CD4-positive, alpha-beta T cell treated with Interleukin-15 for 4 hours (primary cell): ENCODE results near the gene CKS1B.

Experiments used
- DNase-seq: peaks from one replicate; pipeline ENCODE4 v3.0.0-alpha.2; 2020; ENCODE audit warnings: low spot score

CKS1B gene

DNA sequence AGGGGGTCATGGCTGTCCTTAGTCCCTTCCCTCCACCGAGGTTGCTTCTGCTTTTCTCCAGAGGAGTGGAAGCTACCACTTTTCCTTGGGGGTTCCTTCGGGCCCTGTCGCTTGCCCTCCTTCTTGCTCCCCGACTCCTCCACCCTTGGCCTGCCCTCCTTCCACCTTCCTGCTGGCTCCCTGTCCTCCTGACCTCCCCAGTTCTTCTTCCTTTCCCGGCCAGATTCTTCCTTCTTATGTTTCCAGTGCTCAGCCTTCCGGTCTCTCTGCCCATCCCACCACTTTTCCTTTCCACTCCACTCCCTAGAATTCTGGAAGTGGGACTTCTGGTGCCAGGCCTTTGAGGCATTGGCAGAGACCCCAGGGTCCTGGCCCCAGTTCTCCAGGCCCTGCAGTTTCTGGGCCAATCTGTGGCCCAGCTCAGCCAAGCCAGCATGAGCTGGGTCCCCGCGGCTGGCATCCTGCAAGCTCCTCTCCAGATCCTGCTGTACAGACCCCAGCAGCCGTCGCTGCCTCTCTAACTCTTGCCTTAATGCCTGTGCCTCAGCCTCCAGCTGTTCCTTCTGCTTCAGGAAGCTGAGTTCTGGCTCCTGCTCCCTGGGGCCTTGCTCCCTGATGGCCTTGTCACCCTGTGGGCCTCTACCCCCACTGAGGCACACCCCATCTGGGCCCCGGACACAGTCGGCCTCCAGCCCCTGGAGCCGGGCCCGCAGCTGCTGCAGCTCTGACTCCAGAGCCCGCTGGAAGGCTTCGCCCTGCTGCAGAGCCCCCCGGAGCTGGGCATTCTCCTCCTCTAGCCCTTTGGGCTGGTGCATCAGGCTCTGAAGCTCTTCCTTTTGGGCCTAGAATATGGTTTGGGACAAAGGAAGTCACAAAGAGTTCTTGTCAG, 28.3 kb upstream of the CKS1B start:
- DNase-seq = no peak

DNA sequence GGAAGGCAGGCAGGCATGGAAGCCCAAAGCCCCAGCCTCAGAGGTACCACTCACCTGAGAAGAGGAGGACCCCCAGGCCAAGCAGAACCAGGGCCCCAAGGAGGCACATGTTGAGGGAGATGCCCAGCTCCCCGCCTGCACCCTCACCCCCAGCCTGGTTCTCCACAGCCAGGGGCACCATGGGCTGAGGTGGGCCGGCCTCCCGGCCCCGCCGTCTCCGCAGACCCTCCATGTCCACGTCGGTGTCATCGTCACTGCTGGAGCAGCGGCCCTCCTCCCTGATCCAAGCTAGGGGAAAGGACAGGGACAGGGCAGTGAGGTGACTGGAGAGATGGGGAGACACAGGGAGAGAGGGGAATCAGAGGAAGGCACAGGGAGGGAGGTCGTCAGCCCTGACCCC, 26.4 kb upstream of the CKS1B start:
- no peak for DNase-seq

DNA sequence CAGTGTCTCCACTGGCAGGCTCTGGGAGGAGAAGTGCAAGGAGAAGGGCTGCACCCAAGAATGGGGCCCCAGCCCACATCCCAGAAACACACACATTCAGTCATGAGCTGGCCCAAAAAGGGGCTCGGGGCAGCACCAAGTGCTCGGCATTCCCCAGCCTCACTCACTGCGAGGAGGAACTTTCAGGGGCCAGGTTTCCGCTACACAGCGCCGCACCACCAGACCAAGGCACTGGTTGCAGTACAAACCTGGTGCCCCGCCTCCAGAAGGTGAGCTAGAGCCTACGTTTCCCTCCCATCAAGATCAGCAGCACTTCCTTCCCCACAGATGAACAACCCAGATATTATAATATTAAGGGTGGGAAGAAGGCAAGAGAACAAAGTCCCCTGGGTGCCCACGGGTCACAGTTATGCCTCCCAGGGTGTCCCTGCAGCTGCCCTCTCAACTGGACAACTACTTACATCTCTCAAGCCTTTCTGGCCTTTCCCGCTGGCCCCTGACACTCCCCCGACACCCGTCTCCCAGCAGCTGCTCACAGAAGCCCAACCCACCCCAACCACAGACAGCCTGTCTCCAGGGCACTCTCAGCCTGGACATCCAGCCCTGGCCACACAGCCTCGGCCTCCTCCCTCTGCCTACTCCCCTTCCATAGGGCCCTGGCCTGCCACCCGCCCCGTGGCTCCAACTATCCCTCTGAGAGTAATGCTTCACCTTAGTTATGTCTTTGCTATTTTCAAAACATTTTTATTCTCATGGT, 22.4 kb upstream of the CKS1B start:
- DNase-seq = peak; percentile 64

DNA sequence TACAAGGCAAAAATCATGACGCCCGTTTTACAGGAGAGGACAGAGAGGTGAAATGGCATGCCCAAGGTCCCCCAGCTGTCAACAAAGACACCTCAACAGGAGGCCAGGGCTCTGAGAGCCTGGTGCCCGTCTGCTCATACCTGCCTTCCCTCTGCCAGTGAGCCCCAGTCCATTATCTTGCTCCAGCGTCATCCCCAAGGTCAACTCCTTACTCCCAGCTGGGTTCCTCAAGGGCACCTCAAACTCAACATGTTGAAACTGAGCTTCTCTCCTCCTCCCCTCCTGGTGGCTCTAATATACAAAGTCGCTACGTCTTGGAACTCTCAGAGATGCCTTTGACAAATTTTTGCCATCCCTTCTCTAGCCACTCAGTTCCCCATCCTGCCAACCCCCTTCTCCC, 21.8 kb upstream of the CKS1B start:
- no peak for DNase-seq

DNA sequence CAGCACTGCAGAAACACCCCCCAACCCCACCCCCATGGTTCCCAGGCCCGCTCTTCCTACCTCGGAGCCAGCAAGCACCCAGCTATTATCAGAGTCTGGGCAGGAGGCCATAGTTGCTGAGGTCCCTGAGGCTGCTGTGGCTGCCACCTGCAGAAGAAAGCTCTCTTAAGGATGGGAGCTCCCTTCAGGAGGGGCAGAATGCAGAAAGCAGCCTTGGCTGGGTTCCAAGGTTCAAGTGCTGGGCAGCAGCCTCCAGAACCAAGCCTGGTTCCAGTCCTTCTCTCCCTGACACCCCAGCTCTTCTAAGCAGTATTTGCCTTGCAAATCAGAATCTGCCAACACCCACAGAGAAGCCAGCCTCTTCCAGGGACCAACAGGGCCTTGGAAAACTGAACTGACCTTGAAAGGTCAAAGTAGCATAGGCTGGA, 20.9 kb upstream of the CKS1B start:
- no peak for DNase-seq

DNA sequence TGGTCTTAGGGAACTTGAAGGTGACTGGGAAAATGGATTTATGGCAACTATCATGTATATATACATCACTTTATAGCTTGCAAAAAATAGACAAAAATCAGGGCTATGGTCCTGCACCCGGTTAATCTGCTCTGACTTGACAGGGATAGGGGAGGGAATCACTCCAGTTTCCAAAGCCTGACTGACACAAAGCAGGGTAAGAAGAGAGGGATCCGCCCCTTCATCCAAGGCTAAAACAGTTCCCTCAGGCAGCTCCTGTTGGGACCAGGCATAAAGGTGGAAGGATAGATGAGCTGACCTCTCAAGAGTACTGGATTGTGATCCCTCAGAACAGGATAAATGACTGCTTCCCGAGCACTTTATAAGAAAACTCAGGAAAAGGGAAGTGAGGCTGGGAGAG, 19.9 kb upstream of the CKS1B start:
- DNase-seq = no peak

DNA sequence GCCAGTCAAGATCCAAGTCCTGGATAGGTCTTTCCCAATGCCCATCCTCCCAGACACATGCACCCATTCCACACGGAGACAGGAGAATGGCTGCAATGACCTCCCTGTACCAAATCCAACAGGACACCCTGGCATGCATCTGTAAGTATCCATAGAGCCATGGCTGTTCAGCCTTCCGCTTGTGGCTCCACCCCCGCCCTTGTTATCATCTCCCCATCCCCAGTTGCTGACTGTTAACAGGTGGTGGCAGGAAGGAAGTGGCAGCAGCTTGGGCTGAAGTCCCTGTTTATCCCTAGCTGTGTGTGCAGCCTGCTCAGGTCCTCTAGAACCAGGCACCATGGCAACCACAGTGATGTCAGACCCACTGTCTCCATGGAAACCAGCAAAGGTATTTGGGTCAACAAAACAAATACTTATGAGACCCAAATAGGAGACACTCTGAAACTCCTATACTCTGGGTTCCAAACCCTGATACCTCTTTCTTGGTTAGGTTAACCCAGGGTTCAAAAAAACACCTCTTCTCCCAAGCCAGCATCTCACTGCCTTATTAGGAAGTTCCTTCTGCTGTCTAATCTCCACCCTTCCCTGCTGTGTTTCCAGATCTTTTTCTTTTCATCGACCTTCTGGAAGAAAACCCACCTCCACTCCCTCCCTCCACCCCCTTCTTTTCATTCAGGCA, 19.3 kb upstream of the CKS1B start:
- peak; percentile 99 for DNase-seq

DNA sequence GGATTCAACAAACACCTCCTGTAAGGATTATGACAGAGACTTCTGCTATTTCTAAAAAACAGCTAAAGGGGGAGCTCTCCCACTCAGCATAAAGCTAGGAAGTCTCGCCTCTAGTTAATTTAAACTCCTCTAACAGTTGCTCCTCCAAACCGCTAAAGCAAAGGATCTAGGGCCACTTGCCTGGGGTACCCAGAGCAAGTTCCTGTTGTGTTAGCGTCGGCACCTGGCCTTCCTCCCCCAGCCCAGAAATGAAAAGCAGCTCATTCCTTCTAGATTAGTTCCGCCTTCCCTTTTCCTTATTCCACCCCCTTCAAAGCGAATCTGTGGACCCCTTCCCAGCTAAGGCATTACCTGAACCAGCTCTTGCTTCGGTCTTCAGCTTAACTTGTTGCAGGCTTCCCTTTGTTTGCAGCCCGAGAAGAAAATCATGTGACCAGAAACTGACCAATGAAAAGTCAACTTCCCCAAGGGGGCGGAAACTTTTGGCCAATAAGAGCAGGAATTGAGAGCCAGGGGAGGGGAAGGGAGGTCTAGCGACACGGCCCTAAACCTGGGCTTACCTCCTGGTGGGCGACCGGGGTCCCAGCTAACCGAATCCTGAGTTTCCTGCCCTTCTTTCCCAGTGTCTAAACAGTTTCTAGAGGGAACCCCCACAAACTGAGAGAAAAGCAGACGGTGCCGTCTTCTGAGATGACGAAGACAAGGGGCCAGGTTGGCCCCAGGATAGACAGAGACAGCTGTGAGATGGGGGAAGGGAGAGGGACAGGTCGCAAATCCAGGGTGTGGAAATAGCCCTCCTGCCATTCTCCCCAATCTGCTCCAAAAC, 18.6 kb upstream of the CKS1B start, which contains the start of gene PBXIP1:
TSS of gene PBXIP1 (minus strand) at position 382 of the 826 bp plus-strand sequence. CDS start 2,378 bp downstream, outside the sequence.
- peak; percentile 96 for DNase-seq

DNA sequence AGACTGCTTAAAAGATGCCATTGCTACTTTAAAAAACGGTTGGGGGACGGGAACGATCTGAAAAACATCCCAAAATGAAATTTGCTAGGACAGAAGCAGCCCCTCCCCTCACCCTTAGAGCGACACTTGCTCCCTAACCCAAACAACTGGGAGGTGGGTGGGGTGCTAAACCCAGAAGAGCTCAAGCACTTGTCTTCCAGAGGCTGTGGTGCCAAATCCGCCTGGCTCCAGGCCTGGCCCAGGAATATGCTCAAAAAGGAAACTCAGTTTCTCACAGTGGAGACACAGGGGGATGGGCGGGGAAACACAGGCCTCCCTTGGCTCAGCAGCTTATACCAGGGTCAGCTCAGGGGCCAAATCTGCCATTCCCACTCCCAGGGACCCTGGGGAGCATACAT, 17.9 kb upstream of the CKS1B start:
- DNase-seq = no peak

DNA sequence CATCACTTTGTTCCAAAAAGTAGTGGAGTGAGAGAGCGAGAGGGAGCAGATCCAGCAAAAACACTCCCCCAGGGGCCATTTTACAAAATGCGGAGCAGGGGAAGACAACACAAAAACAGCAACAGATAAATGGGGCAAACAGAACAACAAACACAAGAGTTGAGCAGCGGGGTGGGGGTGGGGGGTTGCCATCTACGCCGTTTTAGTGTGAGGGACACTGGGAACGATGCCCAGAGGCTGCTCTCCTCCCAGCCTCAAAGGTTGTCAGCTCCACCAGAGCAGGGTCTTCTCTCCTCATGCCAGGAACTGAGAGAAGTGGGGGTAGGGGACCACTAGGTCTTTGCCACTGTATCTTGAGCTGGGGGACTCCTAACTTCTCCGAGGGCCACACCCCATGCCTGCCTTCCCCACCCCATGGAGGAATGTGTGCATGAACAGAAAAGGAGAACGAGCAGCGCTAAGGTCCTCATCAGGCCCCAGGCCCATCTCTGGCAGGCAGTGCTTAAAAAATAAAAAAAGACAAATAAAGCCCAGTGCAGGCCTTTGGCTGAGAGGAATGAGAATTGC, 17.3 kb upstream of the CKS1B start:
- DNase-seq = no peak

DNA sequence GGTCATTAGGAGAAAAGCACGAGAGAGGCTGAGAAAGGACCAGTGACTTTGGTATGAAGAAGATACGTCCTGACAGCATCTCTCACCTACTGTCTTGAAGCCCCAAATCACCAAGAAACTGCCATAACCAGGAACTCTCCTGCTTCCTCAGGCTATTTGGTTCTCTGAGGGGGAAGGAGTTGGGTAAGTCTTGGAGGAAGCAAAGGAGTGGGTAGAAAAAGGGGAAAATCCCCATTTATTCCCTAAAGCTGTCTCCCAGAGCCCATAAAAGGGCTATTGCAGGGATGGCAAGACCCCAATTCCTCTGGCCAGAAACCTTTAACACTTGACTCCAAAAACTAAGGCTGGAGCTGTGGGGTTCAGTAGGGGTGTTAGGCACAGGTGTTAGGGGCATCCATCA, 16.4 kb upstream of the CKS1B start:
- no peak for DNase-seq

DNA sequence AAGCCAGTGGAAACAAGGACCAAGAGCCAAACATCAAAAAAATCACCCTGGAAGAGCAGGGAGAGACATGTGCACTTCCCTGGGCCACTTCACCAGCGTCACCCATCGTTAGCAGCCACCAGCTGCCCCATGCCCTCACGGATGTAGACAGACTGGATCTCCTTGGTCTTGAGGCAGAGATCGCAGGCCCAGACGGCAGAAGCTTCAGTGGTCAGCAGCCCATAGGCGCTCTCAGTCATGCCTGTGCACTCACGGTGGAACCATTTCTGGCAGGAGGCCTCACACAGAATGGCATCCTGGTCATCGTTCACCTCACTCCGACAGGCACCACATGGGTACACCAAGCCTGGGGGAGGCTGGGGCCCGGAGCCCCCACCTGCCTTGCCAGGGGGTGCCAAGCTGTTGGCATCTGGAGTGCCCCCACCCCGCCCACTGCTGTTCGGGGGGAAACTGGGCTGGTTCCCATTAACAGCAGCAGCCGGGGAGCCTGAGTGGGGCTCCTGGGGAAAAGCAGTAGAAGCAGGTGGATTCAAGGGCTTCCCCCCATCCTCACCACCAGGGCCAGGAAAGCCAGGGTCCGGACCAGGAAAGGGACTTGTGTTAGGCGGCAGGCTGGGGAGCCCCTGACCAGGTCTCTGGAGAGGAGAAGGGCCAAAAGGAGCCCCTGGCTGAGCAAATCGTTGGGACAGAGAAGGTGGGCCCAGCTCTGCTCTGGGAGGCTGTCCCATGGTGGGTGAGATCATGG, 15.6 kb upstream of the CKS1B start:
- DNase-seq = no peak

DNA sequence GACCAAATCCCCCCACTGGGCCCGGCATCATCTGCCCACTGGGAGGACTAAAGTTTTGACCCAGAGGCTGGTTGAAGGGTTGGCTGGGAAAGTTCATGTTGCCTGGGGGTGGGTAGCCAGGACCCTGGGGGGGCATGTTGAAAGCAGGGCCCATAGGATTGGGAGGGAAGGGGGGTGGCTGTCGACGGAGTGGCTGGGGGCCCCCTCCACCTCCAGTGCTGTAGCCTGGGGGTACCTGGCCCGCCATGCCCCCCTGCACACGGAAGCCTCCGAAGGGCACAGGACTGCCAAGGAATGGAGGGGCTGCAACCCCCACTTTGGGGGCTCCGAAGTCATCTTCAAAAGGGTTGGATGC, 15.1 kb upstream of the CKS1B start:
- no peak for DNase-seq

DNA sequence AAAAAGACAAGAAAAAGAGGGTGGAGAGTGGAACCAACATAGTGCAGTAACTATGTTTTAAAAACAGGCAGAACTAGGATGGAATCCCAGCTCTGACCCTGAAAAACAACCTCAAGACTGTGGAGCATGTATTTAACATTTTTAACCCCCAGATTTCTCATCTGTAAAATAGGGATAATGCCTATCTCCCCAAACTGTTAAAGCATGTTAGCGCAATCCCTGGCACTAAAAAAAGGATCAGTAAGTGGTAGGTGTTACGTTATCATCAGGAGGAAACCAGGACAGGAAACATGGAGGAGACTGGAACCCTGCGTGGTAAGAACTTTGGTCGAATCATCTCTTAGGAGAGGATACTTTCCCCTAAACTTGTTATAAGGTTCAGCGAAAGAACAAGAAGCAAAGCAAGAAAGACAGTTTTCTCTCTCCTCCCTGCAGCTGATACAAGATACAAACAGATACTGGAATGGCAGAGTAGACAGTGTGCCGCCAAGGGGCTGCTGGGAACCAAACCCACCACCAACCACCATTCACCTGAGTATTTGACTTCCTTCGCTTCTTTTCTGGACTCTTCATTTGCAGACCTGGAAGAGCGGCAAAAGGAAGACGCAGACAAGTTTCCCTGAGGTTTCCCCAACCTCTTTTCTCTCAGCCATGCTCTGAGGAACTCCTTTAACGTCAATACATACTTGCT, 13.9 kb upstream of the CKS1B start:
- DNase-seq = no peak

DNA sequence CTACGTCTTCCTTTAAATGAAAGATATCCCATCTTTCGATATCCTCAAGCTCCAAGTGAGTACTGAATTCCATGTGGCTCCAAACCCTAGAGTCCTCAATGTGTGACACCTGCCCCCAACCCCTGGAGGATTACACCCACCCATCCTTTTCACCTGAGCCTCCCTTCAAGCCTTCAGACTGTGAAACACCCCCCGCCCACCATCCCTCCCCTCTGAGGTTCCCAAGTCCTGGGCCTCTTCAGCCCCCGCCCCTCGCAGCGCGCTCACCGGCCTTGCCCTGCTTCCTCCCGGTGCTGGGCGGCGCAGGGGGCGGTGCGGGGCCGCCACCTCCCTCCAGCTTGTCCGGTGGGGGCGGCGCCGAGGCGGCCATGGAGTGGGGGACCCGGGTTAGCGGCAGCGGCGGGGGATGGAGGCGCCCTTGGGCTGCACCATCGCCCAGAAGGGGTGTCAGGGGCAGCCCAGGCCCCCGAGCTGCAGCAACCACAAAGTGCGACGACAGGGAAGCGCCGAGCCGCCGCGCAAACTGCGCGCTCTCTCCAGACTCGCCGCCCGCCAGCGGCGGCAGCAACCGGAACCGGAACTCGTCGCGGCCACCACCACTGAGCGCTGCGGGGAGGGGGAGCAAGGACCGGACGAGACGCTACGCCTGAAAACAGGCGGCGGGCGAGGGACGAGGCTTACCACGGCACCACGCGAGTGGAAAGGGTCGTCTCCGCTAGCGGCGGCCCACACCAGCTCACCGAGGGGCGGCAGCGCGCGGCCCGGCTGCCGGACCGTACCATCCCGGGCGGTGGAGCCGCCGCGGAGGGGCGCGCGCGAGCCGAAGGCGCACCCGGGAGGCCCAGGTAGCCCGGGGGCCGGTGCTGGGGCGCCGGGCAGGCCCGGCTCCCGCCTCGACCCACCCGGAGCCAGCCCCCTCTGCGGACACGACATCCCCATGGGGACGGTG, 13.0 kb upstream of the CKS1B start, which contains the start of gene PYGO2:
TSS of gene PYGO2 (minus strand) at position 576 of the 949 bp plus-strand sequence. CDS start at position 370, 206 bp downstream.
- peak; percentile 78 for DNase-seq

DNA sequence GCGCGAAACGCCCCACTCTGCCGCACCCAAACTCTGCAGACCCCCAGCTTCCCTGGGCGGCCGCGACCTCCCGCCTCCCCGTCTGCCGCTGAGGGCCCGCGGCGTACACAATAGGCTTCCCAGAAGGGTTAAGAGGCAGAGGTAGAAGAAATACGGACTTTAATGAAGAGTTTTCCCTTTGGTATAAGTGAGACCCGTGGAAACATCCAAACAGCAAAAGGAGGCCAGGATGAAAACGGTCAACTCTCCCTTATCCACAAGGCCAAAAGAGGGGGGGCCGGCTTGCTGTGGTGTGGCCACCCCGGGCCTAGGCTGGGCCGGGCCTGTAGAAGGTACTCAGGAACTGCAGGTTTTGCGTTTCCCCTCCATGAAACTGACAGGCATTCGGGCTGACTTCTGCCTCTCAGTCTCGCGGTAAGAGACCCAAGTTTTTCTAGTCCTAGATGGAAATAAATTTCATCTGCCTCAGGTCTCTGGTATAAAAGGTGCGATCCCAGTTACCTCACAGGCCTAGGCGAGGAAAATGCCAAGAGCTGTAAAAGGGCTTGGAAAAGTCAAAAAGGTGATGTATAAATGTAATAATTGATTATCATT, 12.2 kb upstream of the CKS1B start:
- no peak for DNase-seq

DNA sequence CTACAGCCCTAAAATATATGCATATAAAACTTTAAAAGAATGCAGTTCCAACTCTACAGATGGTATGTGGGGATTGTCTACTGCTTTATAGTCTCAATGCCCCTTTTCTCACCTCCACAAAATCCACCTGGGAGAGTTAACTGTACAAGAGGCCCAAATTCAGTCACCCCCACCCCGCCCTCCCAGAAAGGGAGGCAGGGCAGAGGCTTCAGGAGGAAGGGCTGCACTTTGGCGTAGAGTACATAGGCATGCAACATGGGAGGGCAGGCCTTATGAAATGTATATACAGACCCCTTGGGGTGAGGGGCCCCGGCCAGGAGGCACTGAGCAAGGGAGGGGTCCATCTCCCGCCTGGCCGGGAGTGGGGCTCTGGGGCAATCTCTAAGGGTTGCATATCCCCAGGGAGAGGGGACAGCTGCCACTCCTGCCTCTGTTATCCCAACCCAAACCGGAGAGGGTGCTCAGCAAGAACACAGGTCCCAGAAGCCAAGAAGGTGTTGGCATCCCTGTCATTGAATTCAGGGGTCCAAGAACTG, 11.6 kb upstream of the CKS1B start:
- no peak for DNase-seq

DNA sequence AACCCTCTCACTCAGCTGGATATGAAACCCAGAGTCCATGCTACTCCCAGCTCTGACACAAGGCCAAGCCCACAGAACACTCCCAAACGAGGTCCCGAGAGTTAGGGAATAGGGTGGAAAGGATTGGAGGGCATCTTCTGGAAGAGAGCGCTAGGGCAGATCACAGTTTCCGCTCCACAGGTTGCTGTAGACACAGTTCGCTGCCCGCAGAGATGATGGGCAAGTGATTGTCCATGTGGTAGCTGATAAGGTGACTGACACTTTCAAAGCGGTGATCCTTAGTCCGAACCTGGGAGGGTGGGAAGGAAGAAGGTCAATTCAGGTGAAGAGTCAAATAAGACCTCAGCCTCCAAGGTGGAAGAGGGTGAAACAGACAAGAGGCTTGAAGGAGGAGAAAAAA, 10.8 kb upstream of the CKS1B start:
- DNase-seq = no peak
